GM19455 (cell line): ENCODE results near the gene CHPT1.
"Not testable (repeated sequence)": the region's sequence is repeated elsewhere in the genome, so short reads cannot be mapped to it uniquely, and the experiment has no call there.

Experiments
- ATAC-seq: cut with Tn5 transposase; IDR thresholded peaks from one replicate; pipeline ENCODE4 v1.9.1; 2021; ENCODE audit not compliant: unreplicated experiment

Gene CHPT1

DNA sequence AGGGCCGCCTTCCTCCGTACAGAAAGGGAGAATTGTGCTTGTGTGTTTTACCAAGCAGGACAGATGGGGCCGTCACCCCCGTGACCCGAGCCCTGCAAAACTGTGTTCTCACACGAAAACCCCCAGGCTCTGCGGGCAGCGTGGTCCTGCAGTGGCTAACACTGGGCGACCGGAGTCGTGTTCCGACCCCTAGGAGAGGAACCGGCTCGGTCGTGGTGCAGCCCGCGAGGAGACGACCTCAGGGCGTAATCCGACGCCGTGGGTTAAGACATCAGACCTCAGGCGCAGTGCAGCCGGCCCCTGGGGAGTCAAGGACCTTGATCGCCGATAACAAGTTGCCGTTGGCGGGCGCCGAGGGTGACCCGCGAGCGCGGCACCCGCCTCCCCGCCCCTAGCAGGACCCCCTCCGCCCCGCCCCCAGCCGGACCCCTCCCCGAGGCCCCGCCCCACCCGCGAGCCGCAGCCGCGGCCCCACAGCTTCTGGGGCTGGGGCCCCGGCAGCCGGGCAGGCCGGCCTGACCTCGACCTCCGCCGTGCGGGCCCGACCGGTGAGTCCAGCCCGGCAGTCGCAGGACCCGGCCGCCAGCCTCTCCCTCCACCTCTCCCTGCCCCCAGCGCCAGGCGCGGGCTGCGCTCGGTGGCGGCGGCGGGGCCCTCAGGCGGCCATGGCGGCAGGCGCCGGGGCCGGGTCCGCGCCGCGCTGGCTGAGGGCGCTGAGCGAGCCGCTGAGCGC lies at the start of gene CHPT1:
CHPT1 (plus strand) TSS at position 444 of the 733 bp plus-strand sequence; CDS start at position 666, 222 bp downstream.
- peak; percentile 71 for ATAC-seq

DNA sequence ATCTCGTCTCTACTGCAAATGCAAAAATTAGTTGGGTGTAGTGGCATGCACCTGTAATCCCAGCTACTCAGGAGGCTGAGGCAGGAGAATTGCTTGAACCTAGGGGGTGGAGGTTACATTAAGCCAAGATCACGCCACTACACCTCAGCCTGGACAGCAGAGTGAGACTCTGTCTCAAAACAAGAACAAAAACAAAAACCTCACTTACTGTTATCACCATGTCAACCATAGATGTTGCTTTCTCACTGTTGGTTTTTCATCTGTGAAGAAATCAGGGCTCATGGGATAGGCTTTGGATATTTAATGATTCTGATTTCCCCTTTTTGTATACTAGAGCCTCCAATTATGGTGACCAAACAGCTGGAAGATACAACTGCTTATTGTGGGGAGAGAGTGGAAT lies 49.7 kb upstream of the CHPT1 start:
- ATAC-seq: no peak

DNA sequence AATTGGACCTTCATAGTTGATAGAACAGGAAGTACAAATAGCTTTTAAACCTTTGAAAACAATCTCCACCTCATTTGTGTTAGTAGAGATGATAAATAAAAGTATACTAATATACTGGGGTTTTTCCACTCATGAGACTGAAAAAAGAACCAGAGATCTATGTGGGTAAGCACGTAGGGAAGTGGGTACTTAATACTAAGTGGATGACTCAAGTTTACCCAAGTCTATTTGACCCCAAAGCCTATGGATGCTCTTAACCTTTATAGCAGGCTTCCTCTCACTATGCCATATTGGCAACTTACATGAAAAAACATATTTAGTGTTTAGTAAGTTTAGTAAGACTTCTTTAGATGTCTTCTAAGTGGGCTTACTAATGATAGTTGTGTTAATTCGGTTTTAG lies 49.2 kb upstream of the CHPT1 start:
- ATAC-seq: no peak

DNA sequence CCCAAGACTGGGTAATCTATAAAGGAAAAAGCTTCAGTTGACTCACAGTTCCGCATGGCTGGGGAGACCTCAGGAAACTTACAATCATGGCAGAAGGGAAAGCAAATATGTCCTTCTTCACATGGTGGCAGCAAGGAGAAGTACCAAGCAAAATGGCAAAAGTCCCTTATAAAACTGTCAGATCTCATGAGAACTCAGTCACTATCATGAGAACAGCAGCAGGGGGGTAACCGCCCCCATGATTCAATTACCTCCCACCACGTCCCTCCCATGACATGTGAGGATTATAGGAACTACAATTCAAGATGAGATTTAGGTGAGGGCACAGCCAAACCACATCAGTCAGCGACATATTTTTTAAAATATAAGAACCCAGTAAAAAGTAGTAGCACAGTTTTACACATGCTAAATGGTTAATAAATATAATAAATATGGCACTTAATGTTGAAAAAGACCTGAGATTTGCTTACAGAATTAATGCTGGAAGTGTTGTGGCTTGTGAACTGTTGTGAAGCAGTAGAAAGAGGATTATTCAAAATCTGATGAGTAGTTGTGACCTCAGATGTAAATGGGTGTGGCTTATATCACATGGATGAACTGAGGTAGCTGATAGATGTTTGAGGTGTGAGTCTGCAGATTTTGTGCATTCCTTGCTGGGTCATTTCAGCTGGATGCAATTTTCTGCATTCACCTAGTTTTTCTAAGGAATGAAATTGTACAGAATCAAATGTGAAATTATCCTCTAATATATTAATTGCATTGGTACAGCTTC lies 46.9 kb upstream of the CHPT1 start:
- no peak for ATAC-seq

DNA sequence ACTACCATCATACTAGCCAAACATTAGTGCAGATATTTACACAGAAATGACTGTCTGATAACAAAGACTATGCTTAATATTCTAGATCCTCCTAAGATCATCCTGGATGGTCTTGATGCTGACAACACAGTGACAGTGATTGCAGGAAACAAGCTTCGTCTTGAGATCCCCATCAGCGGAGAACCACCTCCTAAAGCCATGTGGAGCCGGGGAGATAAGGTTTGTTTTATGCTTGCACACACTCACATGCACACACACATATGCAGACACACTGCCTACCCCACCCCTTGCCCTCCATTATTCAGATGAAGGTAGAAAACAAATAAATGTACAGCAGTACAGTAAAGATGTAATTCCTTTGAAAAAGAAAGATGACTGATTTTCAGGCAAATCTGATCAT lies 44.4 kb upstream of the CHPT1 start:
- ATAC-seq: no peak

DNA sequence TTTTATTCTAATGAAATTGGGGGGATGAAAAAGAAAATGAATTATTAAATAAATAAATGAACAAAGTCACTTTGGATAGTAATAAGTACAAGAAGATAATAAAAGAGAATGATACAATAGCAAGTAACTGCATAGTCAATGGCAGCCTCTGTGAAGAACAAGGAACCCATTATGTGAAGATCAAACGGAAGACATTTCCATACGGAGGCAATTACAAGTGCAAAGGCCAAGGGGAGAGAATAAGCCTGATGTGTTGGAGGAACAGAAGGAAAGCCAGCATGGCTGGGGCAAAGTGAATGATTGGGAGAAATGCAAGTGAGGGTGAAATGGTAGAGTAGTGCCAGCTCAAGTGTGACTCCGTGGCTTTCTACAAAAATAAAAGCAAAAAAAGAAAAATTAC lies 43.9 kb upstream of the CHPT1 start:
- no peak for ATAC-seq

DNA sequence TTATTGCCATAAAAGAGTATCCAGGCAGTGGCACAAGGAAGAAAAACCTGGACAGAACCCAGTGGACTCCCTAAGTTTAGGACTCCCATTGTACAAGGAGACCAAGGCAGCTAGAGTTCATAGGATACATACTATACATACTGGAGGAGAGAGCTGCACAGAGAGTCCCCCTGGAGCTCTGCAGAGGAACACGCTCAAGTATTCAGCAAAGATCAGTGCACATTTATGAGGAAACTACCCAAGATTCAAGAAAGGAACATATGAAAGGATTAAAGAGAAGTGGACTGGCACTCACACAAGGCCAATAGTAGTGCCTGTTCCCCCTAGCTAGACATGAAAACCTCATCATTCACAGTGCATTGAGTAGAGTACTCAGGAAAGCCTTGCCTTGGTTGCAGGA lies 43.0 kb upstream of the CHPT1 start:
- no peak for ATAC-seq

DNA sequence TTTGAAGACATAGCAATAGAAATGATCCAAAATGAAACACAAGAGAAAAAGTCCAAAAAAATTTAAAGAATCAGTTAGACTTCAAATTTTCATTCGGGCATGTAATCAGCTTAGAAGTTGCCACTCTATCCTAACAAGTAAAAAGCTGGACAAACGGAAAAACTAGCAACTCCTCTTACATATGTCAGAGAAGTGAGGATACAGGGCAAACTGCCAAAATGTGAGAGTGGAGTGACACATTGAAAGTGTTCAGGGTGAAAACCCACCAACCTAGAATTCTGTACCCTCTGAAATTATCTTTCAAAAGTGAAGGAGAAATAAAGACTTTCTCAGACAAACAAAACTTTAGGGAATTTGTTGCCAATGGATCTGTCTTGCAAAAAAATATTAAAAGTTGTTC lies 42.0 kb upstream of the CHPT1 start:
- ATAC-seq: no peak

DNA sequence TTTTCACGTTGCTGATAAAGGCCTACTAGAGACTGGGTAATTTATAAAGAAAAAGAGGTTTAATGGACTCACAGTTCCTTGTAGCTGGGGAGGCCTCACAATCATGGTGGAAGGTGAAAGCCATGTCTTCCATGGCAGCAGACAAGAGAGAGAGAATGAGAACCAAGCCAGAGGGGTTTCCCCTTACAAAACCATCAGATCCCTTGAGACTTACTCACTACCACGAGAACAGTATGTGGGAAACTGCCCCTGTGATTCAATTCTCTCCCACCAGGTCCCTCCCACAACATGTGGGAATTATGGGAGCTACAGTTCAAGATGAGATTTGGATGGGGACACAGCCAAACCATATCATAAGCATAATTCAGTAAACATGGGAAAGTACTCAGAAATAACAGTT lies 36.8 kb upstream of the CHPT1 start:
- not testable (repeated sequence) for ATAC-seq

DNA sequence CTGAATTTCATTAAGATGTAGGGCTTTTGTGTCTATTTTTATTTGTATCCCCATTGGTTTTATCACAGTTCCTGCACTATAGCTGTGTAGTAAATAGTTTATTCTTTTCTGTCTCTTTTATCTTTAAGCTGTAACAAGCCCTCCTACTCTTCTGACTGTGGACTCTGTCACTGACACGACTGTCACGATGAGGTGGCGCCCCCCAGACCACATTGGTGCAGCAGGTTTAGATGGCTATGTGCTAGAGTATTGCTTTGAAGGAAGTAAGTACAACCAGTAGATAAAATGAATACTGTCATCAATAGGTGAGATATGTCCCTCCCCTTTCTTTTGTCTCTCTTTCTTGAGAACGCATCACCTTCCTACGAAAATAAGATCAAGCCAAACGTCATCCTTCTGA lies 34.1 kb upstream of the CHPT1 start:
- ATAC-seq: no peak

DNA sequence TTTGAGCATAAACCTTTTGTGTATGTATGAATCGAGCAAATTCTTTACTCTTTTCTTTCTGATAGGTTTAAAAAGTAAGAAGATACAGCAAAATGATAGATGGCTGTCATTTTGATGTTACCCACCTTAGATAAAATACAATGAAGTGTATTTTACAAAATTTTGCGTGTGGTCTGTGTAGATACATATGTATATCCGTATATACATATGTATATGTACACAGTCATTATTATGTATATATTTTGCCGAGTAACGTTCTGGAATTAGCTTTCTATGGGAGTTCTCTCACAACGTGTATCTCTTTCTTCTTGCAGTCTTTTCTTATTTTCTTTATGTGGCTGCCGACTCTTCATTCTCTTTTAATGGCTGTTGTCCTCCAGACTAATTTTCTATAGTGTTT lies 32.4 kb upstream of the CHPT1 start:
- ATAC-seq: no peak

DNA sequence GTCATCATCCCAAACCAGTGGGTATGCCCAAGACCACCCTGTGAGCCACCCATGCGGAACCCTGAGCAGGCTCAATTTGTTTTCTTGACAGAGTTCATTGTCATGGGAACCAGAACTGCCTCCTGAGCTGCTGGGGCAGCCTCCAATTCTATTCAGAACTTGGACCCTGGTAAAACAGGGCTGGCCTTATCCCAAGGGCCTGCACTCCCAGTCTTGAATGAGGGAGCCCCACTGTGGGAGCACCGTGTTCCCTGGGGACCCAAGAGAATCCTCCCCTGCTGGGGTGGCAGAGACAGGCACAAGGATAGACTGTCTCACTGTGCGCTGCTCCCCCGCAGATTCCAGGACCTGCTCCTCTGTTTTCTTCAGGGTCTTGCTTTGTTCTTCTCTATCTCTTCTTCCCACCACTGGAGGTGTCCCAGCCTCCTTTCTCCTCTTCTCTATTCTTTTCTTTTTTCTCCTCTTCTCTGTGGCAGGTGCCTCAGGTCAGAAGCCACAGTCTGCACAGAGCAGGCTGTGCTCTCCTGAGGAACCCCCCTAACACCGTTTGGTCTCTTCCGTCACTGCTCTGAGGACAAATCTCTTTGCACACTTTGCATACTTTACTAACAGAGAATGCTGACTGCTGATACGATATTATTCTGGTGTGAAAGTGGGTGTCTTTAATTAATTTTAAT lies 31.2 kb upstream of the CHPT1 start:
- no peak for ATAC-seq

DNA sequence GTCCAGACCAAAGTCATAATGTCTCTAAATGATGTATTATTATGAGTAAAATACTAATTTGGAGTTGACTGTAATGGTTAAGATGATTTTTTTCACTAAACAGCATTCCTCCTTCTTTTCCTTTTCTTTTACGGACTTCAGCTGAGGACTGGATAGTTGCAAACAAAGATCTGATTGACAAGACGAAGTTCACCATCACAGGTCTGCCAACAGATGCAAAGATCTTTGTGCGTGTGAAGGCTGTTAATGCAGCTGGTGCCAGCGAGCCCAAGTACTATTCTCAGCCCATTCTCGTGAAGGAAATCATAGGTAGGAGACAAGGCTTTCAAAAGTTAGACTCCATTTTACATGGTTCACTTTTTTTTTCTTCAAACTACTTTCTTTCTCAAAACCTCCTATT lies 29.8 kb upstream of the CHPT1 start:
- ATAC-seq: no peak

DNA sequence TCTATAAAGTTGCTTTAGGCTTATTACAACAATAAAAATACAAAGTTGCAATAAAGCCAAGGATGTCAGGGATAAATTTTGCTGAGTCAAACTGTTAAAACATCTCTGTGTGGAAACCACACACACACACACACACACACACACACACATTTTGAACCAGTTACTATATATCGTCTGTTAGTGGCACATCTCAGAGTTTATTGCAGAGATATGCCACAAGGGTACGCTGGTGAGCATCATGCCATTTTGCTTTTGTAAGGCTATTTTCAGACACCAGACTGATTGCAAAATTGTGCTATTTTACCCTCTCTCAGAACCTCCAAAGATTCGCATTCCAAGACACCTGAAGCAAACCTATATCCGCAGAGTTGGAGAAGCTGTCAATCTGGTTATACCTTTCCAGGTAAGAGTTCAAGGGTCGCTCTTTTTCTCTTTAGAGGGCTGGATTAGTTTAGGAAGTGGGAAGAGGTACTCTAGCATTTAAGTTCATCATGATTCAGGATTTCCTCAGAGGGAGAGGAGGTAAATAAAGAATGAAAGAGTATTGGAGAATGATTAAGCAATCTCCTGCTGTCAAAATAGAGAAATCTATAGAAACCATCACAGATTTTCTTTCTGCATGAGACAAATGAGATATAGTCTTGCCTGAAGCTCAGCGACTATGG lies 27.3 kb upstream of the CHPT1 start:
- no peak for ATAC-seq

DNA sequence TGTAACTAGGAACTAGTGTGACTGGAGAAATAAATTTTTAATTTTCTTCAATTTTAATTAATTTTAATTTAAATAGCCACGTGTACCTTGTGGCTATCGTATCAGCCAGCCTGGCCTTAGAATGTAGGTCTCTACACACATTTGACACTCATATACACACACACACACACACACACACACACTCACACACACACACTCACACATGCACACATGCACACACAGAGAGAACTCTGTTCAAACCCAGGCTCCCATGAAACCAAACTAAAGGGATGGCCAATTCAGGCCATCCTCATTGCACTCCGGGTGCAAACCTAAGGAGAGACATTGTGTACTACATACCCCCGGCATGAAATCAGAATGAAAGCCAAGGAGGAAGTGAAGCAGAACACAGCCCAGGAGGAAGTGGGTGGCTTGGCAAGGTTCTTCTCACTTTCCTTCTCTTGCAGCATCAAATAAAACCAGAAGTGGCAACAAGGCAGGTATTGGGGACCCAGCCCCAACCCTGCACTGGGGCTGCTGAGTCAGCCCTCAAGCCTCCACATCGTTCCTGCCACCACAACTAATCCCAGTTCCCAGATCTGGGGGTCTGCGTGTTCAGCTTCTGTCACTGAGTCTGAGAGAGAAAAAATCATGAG lies 26.2 kb upstream of the CHPT1 start:
- peak; percentile 83 for ATAC-seq

DNA sequence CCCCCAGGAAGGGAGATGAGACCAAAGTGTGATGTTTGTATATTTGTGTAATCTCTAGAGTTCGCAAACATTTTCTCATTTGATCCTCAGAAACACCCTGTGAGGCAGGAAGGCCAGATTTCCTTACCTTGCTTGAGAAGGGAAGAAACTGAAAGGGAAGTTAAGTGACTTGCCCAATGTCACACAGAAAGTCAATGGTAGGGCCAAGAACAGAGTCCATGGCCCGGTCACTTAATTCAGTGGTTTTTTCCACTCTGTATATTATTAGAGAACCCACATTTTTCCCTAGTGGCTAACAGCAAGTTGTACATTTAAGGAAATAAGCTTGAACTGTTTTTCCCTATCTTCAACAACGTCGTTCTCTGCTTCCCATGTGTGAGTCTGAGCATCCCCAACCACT lies 25.6 kb upstream of the CHPT1 start:
- no peak for ATAC-seq

DNA sequence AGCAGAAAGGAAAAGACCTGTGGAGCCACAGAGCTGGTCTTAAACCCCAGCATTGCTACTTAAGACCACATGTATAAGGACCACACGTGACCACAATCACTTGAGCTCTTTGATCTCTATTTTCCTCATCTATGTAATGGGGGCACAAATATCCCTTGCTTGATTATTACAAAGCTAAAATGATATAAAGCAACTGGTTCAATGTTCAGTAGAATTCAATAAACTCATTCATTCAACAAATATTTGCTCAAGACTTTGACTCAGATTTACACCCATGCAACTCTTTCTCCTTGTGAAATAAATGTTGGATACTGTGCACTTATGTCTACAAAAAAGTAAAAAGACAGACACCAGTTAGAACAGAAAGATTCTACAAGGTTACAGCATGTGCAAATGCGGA lies 21.9 kb upstream of the CHPT1 start:
- ATAC-seq: no peak

DNA sequence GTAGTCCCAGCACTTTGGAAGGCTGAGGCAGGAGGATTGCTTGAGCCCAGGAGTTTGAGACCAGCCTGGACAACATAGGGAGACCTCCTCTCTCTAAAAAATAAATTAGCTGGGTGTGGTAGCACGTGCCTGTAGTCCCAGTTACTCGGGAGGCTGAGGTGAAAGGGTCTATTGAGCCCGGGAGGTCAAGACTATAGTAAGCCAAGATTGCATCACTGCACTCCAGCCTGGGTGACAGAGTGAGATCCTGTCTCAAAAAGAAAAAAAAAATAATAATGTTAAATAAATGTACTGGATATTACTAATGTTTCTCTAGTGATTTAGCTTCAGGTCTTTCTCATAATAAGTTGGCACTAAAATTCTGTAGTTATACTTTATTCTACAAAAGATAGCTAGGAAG lies 20.9 kb upstream of the CHPT1 start:
- ATAC-seq: not testable (repeated sequence)

DNA sequence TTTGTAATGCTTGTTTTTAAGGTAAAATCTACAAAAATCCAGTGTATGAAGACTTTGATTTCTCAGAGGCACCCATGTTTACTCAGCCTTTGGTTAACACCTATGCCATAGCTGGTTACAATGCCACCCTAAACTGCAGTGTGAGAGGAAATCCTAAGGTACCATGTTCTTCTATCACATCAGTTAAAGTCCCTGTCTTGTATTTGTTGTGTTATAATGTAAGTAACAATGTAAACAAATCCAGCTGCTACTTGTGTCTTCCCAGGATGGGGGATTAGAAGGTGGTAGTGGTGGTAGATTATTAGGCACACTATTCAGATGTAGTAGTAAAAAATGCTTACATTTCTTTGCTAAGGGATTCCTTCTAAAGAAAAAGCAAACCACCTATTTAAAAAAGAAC lies 19.4 kb upstream of the CHPT1 start:
- no peak for ATAC-seq

DNA sequence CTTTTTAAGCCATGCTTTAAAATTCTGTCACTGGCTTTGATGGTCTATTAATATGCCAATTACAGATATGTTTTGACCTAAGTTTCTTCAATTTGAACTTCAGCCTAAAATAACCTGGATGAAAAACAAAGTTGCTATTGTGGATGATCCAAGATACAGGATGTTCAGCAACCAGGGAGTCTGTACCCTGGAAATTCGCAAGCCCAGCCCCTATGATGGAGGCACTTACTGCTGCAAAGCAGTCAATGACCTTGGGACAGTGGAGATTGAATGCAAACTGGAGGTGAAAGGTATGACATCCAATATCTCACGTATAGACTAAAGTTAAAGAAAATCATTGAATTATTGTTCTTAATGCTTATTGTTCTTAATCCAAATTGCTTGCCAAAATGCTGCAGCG lies 17.2 kb upstream of the CHPT1 start:
- no peak for ATAC-seq

DNA sequence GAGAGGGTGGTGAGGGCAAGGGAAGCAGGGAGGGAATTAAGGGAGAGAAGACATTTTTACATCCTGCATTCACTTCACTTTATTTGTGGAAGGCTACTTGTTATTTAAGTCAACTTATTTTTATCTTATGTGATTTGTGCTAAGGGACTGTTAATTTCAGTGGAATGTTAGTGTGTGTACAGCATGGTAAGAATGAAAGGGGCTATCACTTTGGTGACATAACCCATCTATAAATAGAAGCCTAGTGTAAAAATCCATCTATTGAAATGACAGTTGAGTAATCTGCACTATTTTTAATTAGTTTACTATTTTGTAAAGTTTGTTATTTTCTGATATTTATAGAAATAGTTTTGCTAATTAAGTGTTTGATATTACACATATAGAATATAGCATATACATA lies 16.8 kb upstream of the CHPT1 start:
- no peak for ATAC-seq
